IMR-90 (cell line): ENCODE measurements around the gene GATA5. TPM values are rescaled to one million over a fixed set of nuclear protein-coding genes. Genes with fewer than 3 reads are reported as not detected.
"Not testable (repeated sequence)": the region's sequence is repeated elsewhere in the genome, so short reads cannot be mapped to it uniquely, and the experiment has no call there.

Source experiments
- ATAC-seq: fragments of 200-7000 bp; cut with Tn5 transposase; 2 replicates; pipeline ENCODE4 v1.9.1; 2020; ENCODE audit warnings: low read depth, mild to moderate bottlenecking, moderate library complexity
- BruUV-seq: library from RNA; stranded (reverse); fragments of 400-500 nt; replicated peaks from 2 replicates; lab custom pipeline; 2021; lab: Mats Ljungman, UMichigan
- CTCF ChIA-PET: fragments of 300-600 bp; formaldehyde crosslinking; extraction: SDS; loops from one replicate; lab custom pipeline; 2021; ENCODE audit warnings: antibody characterized with exemption; lab: Yijun Ruan, JAX
- POLR2A ChIA-PET: fragments of 300-600 bp; sonication (Branson Sonifier 250); formaldehyde crosslinking; loops from one replicate; lab custom pipeline; 2022; ENCODE audit warnings: antibody characterized with exemption; ENCODE audit not compliant: unreplicated experiment; lab: Charles Lee
- DNase-seq: peaks from one replicate; pipeline ENCODE4 v3.0.0; 2013
- H2AFZ ChIP-seq: replicated peaks from 2 replicates; pipeline ENCODE3; 2013; ENCODE audit warnings: low read length, mild to moderate bottlenecking; ENCODE audit not compliant: poor library complexity
- H2AK5ac ChIP-seq: 2 replicates; pipeline ENCODE4 v1.6.1; 2013; ENCODE audit warnings: low read depth, low read length, inconsistent platforms
- H2AK9ac ChIP-seq: replicated peaks from 2 replicates; pipeline ENCODE3; 2013; ENCODE audit warnings: mild to moderate bottlenecking, low read depth, low read length, moderate library complexity; ENCODE audit not compliant: poor library complexity
- H2BK120ac ChIP-seq: 2 replicates; pipeline ENCODE4 v1.6.1; 2013; ENCODE audit warnings: low read depth, low read length, inconsistent platforms
- H2BK15ac ChIP-seq: 3 replicates; pipeline ENCODE4 v1.6.1; 2013; ENCODE audit warnings: low read depth, low read length, inconsistent platforms
- H2BK20ac ChIP-seq: 2 replicates; pipeline ENCODE4 v1.6.1; 2013; ENCODE audit warnings: low read depth, mild to moderate bottlenecking, inconsistent platforms, low read length, moderate library complexity
- H2BK5ac ChIP-seq: 2 replicates; pipeline ENCODE4 v1.6.1; 2013; ENCODE audit warnings: mild to moderate bottlenecking, low read depth, low read length, inconsistent platforms; ENCODE audit not compliant: poor library complexity, severe bottlenecking
- H3K14ac ChIP-seq: replicated peaks from 2 replicates; pipeline ENCODE4 v1.6.1; 2013; ENCODE audit warnings: low read depth, low read length, inconsistent platforms
- H3K18ac ChIP-seq: 2 replicates; pipeline ENCODE4 v1.6.1; 2013; ENCODE audit warnings: low read depth, low read length, control low read depth
- H3K23ac ChIP-seq: 2 replicates; pipeline ENCODE4 v1.6.1; 2013; ENCODE audit warnings: low read depth, low read length, inconsistent platforms
- H3K27ac ChIP-seq: 2 replicates; pipeline ENCODE4 v1.5.1; 2013; ENCODE audit warnings: mild to moderate bottlenecking, control low read depth, low read length; ENCODE audit not compliant: insufficient read depth
- H3K27me3 ChIP-seq: 2 replicates; pipeline ENCODE4 v1.6.1; 2013; ENCODE audit warnings: low read length; ENCODE audit not compliant: control insufficient read depth, insufficient read depth
- H3K36me3 ChIP-seq: 2 replicates; pipeline ENCODE4 v1.6.1; 2013; ENCODE audit warnings: low read length, mixed read lengths; ENCODE audit not compliant: control insufficient read depth, insufficient read depth
- H3K4ac ChIP-seq: 2 replicates; pipeline ENCODE4 v1.6.1; 2013; ENCODE audit warnings: low read depth, low read length, inconsistent platforms
- H3K4me1 ChIP-seq: 2 replicates; pipeline ENCODE4 v1.6.1; 2013; ENCODE audit warnings: low read length, mixed read lengths; ENCODE audit not compliant: control insufficient read depth, insufficient read depth
- H3K4me2 ChIP-seq: 2 replicates; pipeline ENCODE4 v1.6.1; 2013; ENCODE audit warnings: low read depth, mild to moderate bottlenecking, control low read depth, low read length, moderate library complexity
- H3K4me3 ChIP-seq: 2 replicates; pipeline ENCODE4 v1.5.1; 2013; ENCODE audit warnings: low read depth, mild to moderate bottlenecking, control low read depth, low read length, moderate library complexity; ENCODE audit not compliant: insufficient read depth
- H3K56ac ChIP-seq: 2 replicates; pipeline ENCODE4 v1.6.1; 2013; ENCODE audit warnings: low read length, inconsistent platforms; ENCODE audit not compliant: insufficient read depth; ENCODE audit errors: extremely low read depth
- H3K79me1 ChIP-seq, 2 experiments: 2 replicates each; pipeline ENCODE4 v1.6.1; 2013; ENCODE audit warnings: low read length in 2 of 2, inconsistent platforms in 1 of 2, low read depth in 1 of 2
- H3K9ac ChIP-seq: 2 replicates; pipeline ENCODE4 v1.6.1; 2013; ENCODE audit warnings: low read depth, low read length, control low read depth
- H3K9me1 ChIP-seq: 2 replicates; pipeline ENCODE4 v1.6.1; 2013; ENCODE audit warnings: low read length, inconsistent platforms; ENCODE audit not compliant: insufficient read depth
- H3K9me3 ChIP-seq: 2 replicates; pipeline ENCODE4 v1.6.1; 2013; ENCODE audit warnings: low read length; ENCODE audit not compliant: control insufficient read depth, insufficient read depth
- H4K20me1 ChIP-seq: 2 replicates; pipeline ENCODE4 v1.6.1; 2013; ENCODE audit warnings: low read length, inconsistent platforms; ENCODE audit not compliant: insufficient read depth
- H4K5ac ChIP-seq: 2 replicates; pipeline ENCODE4 v1.6.1; 2013; ENCODE audit warnings: mild to moderate bottlenecking, low read depth, low read length, control low read depth
- H4K8ac ChIP-seq, 2 experiments: 2 replicates each; pipeline ENCODE4 v1.6.1; 2013; ENCODE audit warnings: low read depth in 2 of 2, low read length in 2 of 2, control low read depth in 1 of 2, inconsistent platforms in 1 of 2
- H4K91ac ChIP-seq: 2 replicates; pipeline ENCODE4 v1.6.1; 2013; ENCODE audit warnings: low read depth, low read length, inconsistent platforms; ENCODE audit not compliant: insufficient read depth
- MAFK ChIP-seq: IDR thresholded peaks from 2 replicates; pipeline ENCODE4 v1.6.1; 2012; ENCODE audit warnings: low read depth, low read length, improper control_type of control experiment
- WGBS, 2 experiments: methylation state at CpG; one replicate each; pipeline versions ENCODE4 v1.1.5 to v1.1.7; 2013; ENCODE audit warnings: missing lambda C conversion rate in 2 of 2; ENCODE audit not compliant: insufficient read length in 1 of 2; ENCODE audit errors: extremely low coverage in 2 of 2; 5-methylcytosine and 5-hydroxymethylcytosine counted together
- dilution Hi-C: fragments of 300-500 bp; cut with HindIII; formaldehyde crosslinking; loops from one replicate; pipeline ENCODE4 v1.14.3; 2018; ENCODE audit warnings: low sequenced_read_pairs; ENCODE audit not compliant: unreplicated experiment
- in situ Hi-C: fragments of 300-500 bp; cut with MboI; formaldehyde crosslinking; loops from 3 replicates; pipeline ENCODE4 v1.14.3; 2019; ENCODE audit warnings: low sequenced_read_pairs, inconsistent platforms, mixed read lengths
- intact Hi-C: fragments of 100-400 bp; cut with micrococcal nuclease; formaldehyde crosslinking; loops from 2 replicates; pipeline ENCODE4 v1.10.0; 2022
- polyA plus RNA-seq, 3 experiments: library from polyadenylated mRNA; depleted of rRNA; stranded (reverse); fragments of >200 nt; gene quantifications; 2 replicates each; pipeline ENCODE4 v1.2.3, GENCODE V29; 2012; ENCODE audit warnings: low replicate concordance in 1 of 3
- total RNA-seq: library from RNA; depleted of rRNA; stranded (reverse); fragments of >200 nt; gene quantifications from 2 replicates; pipeline ENCODE4 v1.2.3, GENCODE V29; 2012

GATA5 gene
- total and polyA plus RNA-seq, 2 of the 4 experiments (the other 2 are of a cell fraction): not detected

- WGBS, 2 experiments: 85% methylated on average over 3 of the region's 10 CpGs; no CpG with 5 or more reads in 1 of the 2 experiments
- intact Hi-C loops: loop anchor here (10.0 kb wide), 1 partner anchor 188 kb away; the partner anchor contains the start of gene ADRM1
- DNase-seq (no peak), ATAC-seq (no peak)
- Histone ChIP-seq H2BK5ac (no peak overlapping the region), H2BK20ac (no peak overlapping the region), H3K36me3 (no peaks in the 10 kb centered on the region), H3K4me3 (no peak overlapping the region), H2AK9ac (no peak overlapping the region), H4K5ac (no peak overlapping the region), H4K20me1 (no peaks in the 10 kb centered on the region), H4K8ac (no peak overlapping the region), H3K9me3 (no peaks in the 10 kb centered on the region), H3K9me1 (no peaks in the 10 kb centered on the region), H2BK120ac (no peak overlapping the region), H3K14ac (no peak overlapping the region), H3K27me3 (peaks cover 51% of the 10 kb centered on the region), H3K56ac (no peak overlapping the region), H3K79me1 (no peaks in the 10 kb centered on the region), H2AFZ (no peak overlapping the region), H3K4ac (no peak overlapping the region), H3K23ac (no peak overlapping the region), H3K4me1 (no peaks in the 10 kb centered on the region), H3K9ac (no peak overlapping the region), H4K91ac (no peak overlapping the region), H3K4me2 (no peak overlapping the region), H2AK5ac (no peak overlapping the region), H3K27ac (no peak overlapping the region), H2BK15ac (no peak overlapping the region), H3K18ac (no peak overlapping the region)
- CTCF ChIA-PET: no interaction called here
- dilution Hi-C loops: no loop called here
- no peak for TF ChIP-seq MAFK
- POLR2A ChIA-PET: interaction anchor here (0.6 kb wide), 1 partner anchor 106 kb away, joined by 11 read pairs; the partner anchor contains the start of gene RPS21
- in situ Hi-C loops: no loop called here
- no TSS peak for BruUV-seq
Measured at GRCh38 chr20:62492711-62493110, 16.9 kb upstream of the GATA5 start.

GRCh38 chr20:62490783-62491182 lies 15.0 kb upstream of the GATA5 start:
- H3K9me1 ChIP-seq, dilution Hi-C loops, H4K8ac ChIP-seq, H2BK20ac ChIP-seq, H2BK120ac ChIP-seq, H3K9me3 ChIP-seq, H2AK9ac ChIP-seq, H3K56ac ChIP-seq, H3K4me2 ChIP-seq, H2BK5ac ChIP-seq, CTCF ChIA-PET, H4K91ac ChIP-seq, H3K18ac ChIP-seq, H3K4ac ChIP-seq, H2AFZ ChIP-seq, H3K4me1 ChIP-seq, ATAC-seq, H3K23ac ChIP-seq, in situ Hi-C loops, H3K27ac ChIP-seq, DNase-seq, H4K5ac ChIP-seq, H2BK15ac ChIP-seq, POLR2A ChIA-PET, H3K79me1 ChIP-seq, H3K14ac ChIP-seq, BruUV-seq, H4K20me1 ChIP-seq, H2AK5ac ChIP-seq, H3K4me3 ChIP-seq, H3K9ac ChIP-seq, H3K36me3 ChIP-seq: not testable (repeated sequence)
- 56% methylated on average over 4 of the region's 4 CpGs; no CpG with 5 or more reads in 1 of the 2 experiments for WGBS, 2 experiments
- intact Hi-C loops: loop anchor here (10.0 kb wide), 1 partner anchor 186 kb away; the partner anchor contains the start of gene ADRM1
- peaks cover 64% of the 10 kb centered on the region for H3K27me3 ChIP-seq
